PC-9 (cell line): ENCODE results near the gene NDUFB11.

Experiments used
- CTCF ChIP-seq: fragments of 200-600 bp; sonication (generic); conservative IDR thresholded peaks from 2 replicates; pipeline ENCODE4 v1.6.1; 2017; ENCODE audit warnings: mixed run types, antibody characterized with exemption, mild to moderate bottlenecking, moderate library complexity
- EZH2 ChIP-seq: fragments of 200-600 bp; sonication (generic); IDR thresholded peaks from 2 replicates; pipeline ENCODE4 v1.8.0; 2017; ENCODE audit warnings: antibody characterized with exemption, low read depth

- TF ChIP-seq CTCF (no peak), EZH2 (no peak)
Observed at GRCh38 chrX:47174376-47174775, 29.9 kb upstream of the NDUFB11 start.
